GM12801 (cell line): Measurements from ENCODE around the gene CD274.

Source experiments
- TF ChIP-seq, protein P1 (sequence below): IDR thresholded peaks from one replicate; pipeline ENCODE4 v1.5.1; 2011; ENCODE audit warnings: control low read depth; ENCODE audit not compliant: insufficient read length; ENCODE audit errors: extremely low read depth

The CD274 gene

GRCh38 chr9:5425006-5425628, 25.2 kb upstream of the CD274 start:
- TF ChIP-seq, protein P1, sequence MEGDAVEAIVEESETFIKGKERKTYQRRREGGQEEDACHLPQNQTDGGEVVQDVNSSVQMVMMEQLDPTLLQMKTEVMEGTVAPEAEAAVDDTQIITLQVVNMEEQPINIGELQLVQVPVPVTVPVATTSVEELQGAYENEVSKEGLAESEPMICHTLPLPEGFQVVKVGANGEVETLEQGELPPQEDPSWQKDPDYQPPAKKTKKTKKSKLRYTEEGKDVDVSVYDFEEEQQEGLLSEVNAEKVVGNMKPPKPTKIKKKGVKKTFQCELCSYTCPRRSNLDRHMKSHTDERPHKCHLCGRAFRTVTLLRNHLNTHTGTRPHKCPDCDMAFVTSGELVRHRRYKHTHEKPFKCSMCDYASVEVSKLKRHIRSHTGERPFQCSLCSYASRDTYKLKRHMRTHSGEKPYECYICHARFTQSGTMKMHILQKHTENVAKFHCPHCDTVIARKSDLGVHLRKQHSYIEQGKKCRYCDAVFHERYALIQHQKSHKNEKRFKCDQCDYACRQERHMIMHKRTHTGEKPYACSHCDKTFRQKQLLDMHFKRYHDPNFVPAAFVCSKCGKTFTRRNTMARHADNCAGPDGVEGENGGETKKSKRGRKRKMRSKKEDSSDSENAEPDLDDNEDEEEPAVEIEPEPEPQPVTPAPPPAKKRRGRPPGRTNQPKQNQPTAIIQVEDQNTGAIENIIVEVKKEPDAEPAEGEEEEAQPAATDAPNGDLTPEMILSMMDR, result no peak

DNA sequence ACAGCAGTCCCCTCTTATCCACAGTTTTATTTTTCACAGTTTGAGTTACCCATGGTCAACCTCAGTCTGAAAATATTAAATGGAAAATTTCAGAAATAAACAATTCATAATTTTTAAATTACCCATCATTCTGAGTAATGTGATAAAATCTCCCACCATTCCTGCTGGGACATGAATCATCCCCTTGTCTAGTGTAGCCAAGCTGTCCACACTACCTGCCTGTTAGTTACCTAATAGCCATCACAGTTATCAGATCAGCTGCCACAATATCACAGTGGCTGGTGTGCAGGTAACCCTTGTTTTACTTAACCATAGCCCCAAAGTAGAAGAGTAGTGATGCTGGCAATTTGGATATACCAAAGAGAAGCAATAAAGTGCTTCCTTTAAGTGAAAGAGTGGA, 23.3 kb upstream of the CD274 start:
- TF ChIP-seq, protein P1, result no peak

DNA sequence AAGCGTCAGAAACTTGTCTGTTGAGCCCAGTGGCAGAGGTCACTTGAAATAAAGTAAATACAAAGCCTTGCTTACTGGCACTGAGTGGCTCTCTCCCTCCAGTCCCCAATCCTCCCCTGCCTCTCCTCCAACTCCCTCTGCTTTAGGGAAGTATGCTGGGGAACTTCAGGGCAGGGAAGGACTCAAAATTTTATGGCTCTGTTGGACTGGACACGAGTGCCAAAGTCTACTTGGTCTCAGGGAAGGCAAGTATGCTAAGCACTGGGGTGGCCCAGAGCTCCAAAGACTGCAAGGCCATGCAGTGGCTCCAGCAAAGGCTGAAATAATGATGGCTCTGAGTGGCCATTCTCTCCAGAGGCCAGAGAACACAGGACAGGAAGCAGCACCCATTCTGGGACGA, 22.2 kb upstream of the CD274 start:
- TF ChIP-seq, protein P1, result no peak

DNA sequence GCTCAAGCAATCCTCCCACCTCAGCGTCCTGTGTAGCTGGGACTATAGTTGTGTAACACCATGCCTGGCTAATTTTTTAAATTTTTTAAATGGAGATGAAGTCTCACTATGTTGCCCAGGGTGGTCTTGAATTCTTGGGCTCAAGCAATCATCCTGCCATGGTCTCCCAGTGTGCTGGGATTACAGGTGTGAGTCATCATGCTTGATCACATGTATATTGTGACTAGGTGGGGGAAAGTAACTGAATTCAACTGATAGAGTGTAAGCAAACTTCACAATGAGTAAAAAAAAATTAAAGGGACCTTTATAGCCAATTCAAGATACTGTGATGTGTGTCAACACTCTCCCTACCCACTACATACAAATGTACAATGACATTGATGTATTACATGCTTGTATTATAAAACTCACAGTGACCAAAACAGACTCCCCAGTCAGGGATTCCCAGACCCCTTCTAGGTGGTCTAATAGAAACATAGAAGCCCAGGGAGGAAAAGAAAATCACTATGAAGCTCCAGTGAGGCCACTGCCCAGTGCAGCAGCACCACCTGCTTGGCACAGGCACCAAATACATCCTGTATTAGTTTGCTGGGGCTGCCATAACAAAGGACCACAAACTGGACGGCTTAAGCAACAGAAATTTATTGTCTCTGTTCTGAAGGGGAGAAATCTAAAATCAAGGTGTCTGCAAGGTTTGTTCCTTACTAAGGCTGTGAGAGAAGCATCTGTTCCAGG, 21.4 kb upstream of the CD274 start:
- TF ChIP-seq, protein P1, result no peak

GRCh38 chr9:5429873-5430564, 20.3 kb upstream of the CD274 start:
- TF ChIP-seq, protein P1, result no peak

- TF ChIP-seq, protein P1, result no peak
These were observed 19.4 kb upstream of the CD274 start for GRCh38 chr9:5430912-5431311.

DNA sequence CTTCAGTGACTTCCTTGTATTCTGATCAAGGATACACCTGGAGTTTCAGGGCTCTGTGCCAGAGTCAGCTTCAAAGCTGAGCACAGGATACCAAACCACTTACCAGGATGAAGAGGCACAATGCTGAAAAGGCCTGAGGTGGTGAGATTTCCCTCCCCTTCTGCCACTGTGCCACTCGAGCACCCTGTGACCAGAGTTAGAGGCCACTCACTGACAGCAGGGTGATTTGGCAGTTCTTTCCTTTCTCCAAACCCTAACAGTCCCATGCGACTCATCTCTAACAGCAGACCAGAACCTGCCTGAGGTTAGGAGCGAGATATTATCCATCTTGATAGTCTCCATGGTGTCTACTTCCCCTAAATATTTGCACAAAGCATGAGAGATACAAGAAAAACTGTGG, 14.4 kb upstream of the CD274 start:
- TF ChIP-seq, protein P1, result no peak
